NCI-H446 treated with DMSO at 0.1 percent for 48 hours (cell line): Measurements from ENCODE around the gene CCNF.
"Not testable (repeated sequence)": the region's sequence is repeated elsewhere in the genome, so short reads cannot be mapped to it uniquely, and the experiment has no call there.

Source experiments
- DNase-seq: peaks from one replicate; lab custom pipeline; 2025; lab: John Stamatoyannopoulos, UW

Gene CCNF

GRCh38 chr16:2428051-2428783 is 1.0 kb upstream of the CCNF start:
- no peak for DNase-seq

- DNase-seq: no peak
Measured at GRCh38 chr16:2428784-2429033, 538 bp upstream of the CCNF start.

- no peak for DNase-seq
Measured at GRCh38 chr16:2429771-2430663, 770 bp downstream of the CCNF start.

GRCh38 chr16:2432286-2432685 is 3.0 kb downstream of the CCNF start:
- DNase-seq: no peak

- DNase-seq: no peak
Measured at GRCh38 chr16:2432801-2433505, 3.7 kb downstream of the CCNF start.

- DNase-seq: not testable (repeated sequence)
Measured at GRCh38 chr16:2435236-2435635, 6.0 kb downstream of the CCNF start.

- no peak for DNase-seq
Measured at GRCh38 chr16:2436110-2436509, 6.9 kb downstream of the CCNF start.

- no peak for DNase-seq
Measured at GRCh38 chr16:2437032-2437790, 8.0 kb downstream of the CCNF start.

- no peak for DNase-seq
Measured at GRCh38 chr16:2438121-2438520, 8.9 kb downstream of the CCNF start.

GRCh38 chr16:2439598-2439997 is 10.4 kb downstream of the CCNF start:
- no peak for DNase-seq

GRCh38 chr16:2441143-2441804 is 12.0 kb downstream of the CCNF start:
- not testable (repeated sequence) for DNase-seq

- no peak for DNase-seq
Measured at GRCh38 chr16:2443555-2443954, 14.3 kb downstream of the CCNF start.

- DNase-seq: no peak
Measured at GRCh38 chr16:2447920-2448583, 18.8 kb downstream of the CCNF start.

GRCh38 chr16:2449118-2449517 is 19.9 kb downstream of the CCNF start:
- DNase-seq: no peak

- no peak for DNase-seq
Measured at GRCh38 chr16:2450535-2450934, 21.3 kb downstream of the CCNF start.

- no peak for DNase-seq
Measured at GRCh38 chr16:2450975-2451381, 21.7 kb downstream of the CCNF start.

GRCh38 chr16:2451851-2452320 is 22.6 kb downstream of the CCNF start:
- no peak for DNase-seq

- DNase-seq: no peak
Measured at GRCh38 chr16:2452650-2453049, 23.4 kb downstream of the CCNF start.

- DNase-seq: no peak
Measured at GRCh38 chr16:2455081-2455845, 26.0 kb downstream of the CCNF start.

- DNase-seq: no peak
Measured at GRCh38 chr16:2456551-2457153, 27.4 kb downstream of the CCNF start.
